Activated T-helper 1 cell treated with anti-CD3 and anti-CD28 coated beads, Interleukin-2, amount 50 U/mL, for 16 hours (primary cell): ENCODE data around the gene TBXT.

Experiments used
- DNase-seq, 2 donors: peaks; one replicate each; pipeline ENCODE4 v3.0.0-alpha.2; 2020; ENCODE audit warnings: low read depth in 1 of 2, low spot score in 1 of 2

The TBXT gene

GRCh38 chr6:166119116-166119911, 48.3 kb downstream of the TBXT start:
- no peak for DNase-seq

GRCh38 chr6:166115609-166116008, 52.0 kb downstream of the TBXT start:
- no peak for DNase-seq

DNA sequence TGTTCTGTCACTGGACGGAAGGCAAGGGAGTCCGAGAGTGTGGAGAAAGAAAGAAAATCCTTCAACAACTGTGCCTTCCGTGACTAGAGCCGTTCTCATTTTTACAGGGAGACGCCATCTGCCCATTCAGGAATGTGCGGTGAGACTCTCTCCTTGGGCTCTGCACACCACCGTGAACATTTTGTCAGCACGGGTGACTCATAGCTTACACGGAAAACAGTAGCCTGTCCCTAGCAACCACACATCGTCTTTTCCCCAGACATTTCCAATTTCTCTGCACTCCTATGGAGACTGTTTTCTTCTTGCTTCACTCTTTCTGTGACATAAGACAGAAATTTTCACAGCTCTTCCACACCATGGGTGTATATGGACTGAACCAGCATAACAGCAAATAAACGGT, 55.1 kb downstream of the TBXT start:
- no peak for DNase-seq

DNA sequence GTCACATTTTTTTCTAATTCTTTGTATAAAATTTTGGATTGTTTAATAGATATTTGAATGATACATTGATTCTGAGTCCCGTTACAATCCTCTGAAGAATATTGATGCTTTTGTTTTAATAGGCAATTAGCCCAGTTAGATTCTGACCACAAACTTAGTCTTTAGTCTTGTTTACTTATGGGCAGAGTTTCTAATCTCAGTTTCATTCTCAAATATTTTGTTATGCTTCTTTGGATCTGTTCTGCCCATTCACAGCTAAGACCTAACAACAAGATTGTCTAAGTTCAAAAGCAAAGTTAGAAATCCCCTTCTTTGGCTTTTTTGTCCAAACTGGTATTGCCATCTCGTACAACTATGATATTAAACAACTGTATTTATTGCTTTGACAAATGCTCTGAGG, 58.0 kb downstream of the TBXT start:
- no peak for DNase-seq
